Panc1 (cell line): ENCODE results near the gene UBAP2. TPM values are rescaled to one million over a fixed set of nuclear protein-coding genes. Genes with fewer than 3 reads are reported as not detected.

Experiments
- ATAC-seq: fragments of 200-7000 bp; cut with Tn5 transposase; 2 replicates; pipeline ENCODE4 v1.9.1; 2020; ENCODE audit warnings: mild to moderate bottlenecking, moderate library complexity
- BruUV-seq: library from RNA; stranded (reverse); fragments of 400-500 nt; replicated peaks from 2 replicates; lab custom pipeline; 2021; lab: Mats Ljungman, UMichigan
- CTCF ChIA-PET: fragments of 300-600 bp; sonication (Branson Sonifier 250); formaldehyde crosslinking; loops from one replicate; lab custom pipeline; 2022; ENCODE audit warnings: antibody characterized with exemption; lab: Charles Lee
- POLR2A ChIA-PET: fragments of 300-600 bp; sonication (Branson Sonifier 250); formaldehyde crosslinking; loops from one replicate; lab custom pipeline; 2022; ENCODE audit warnings: antibody characterized with exemption; lab: Charles Lee
- DNase-seq: peaks from one replicate; pipeline ENCODE4 v3.0.0-alpha.2; 2010; ENCODE audit warnings: low read depth, low spot score
- H3K27ac ChIP-seq: 2 replicates; pipeline ENCODE4 v1.5.1; 2011; ENCODE audit warnings: mild to moderate bottlenecking, low read length, inconsistent platforms
- H3K27me3 ChIP-seq: fragments of 200-500 bp; sonication (Bioruptor generic); 2 replicates; pipeline ENCODE4 v1.6.0; 2014; ENCODE audit warnings: low read length, inconsistent platforms; ENCODE audit not compliant: control insufficient read depth, insufficient read depth
- H3K36me3 ChIP-seq: fragments of 200-500 bp; sonication (Bioruptor generic); 2 replicates; pipeline ENCODE4 v1.5.1; 2014; ENCODE audit warnings: inconsistent platforms, mild to moderate bottlenecking, low read length, moderate library complexity; ENCODE audit not compliant: control insufficient read depth, insufficient read depth
- H3K4me1 ChIP-seq: 2 replicates; pipeline ENCODE4 v1.5.1; 2011; ENCODE audit warnings: inconsistent platforms, mild to moderate bottlenecking, low read length, moderate library complexity; ENCODE audit not compliant: control insufficient read depth, insufficient read depth
- H3K4me3 ChIP-seq, 2 experiments: 2 replicates each; pipeline ENCODE4 v1.5.1; 2011 to 2012; ENCODE audit warnings: low read depth in 2 of 2, low read length in 2 of 2, mild to moderate bottlenecking in 2 of 2, inconsistent platforms in 1 of 2, moderate library complexity in 1 of 2
- H3K9me3 ChIP-seq: fragments of 200-500 bp; sonication (Bioruptor generic); 2 replicates; pipeline ENCODE4 v1.5.1; 2014; ENCODE audit warnings: low read depth, mild to moderate bottlenecking, inconsistent platforms, low read length, moderate library complexity; ENCODE audit not compliant: control insufficient read depth, insufficient read depth
- CTCF ChIP-seq: fragments of 450-650 bp; IDR thresholded peaks from 2 replicates; pipeline ENCODE4 v1.5.1; 2017; ENCODE audit warnings: mild to moderate bottlenecking
- POLR2AphosphoS5 ChIP-seq: IDR thresholded peaks from 2 replicates; pipeline ENCODE4 v1.6.1; 2012; ENCODE audit warnings: mild to moderate bottlenecking, low read depth, low read length, moderate library complexity
- REST ChIP-seq, 2 experiments: IDR thresholded peaks; 2 replicates each; pipeline ENCODE4 v1.6.1; 2011 to 2012; ENCODE audit warnings: low read depth in 2 of 2, control low read depth in 1 of 2, low read length in 1 of 2, mild to moderate bottlenecking in 1 of 2, moderate library complexity in 1 of 2; ENCODE audit not compliant: insufficient read depth in 1 of 2
- SIN3A ChIP-seq: IDR thresholded peaks from 2 replicates; pipeline ENCODE4 v1.6.1; 2012; ENCODE audit warnings: low read depth, mild to moderate bottlenecking, low read length, moderate library complexity, borderline replicate concordance; ENCODE audit not compliant: insufficient read depth
- TCF7L2 ChIP-seq: IDR thresholded peaks from 2 replicates; pipeline ENCODE4 v1.6.1; 2011; ENCODE audit warnings: mild to moderate bottlenecking, low read depth, low read length, inconsistent platforms
- in situ Hi-C: cut with HindIII; loops from 2 replicates; pipeline ENCODE4 v1.10.0; 2016; ENCODE audit warnings: low sequenced_read_pairs, low pct_unique_long_range_greater_than_20kb
- intact Hi-C: fragments of 100-400 bp; cut with micrococcal nuclease; formaldehyde crosslinking; loops from one replicate; pipeline ENCODE4 v1.10.0; 2022; ENCODE audit not compliant: unreplicated experiment
- total RNA-seq: library from RNA; stranded (reverse); gene quantifications from one replicate; pipeline ENCODE4 v1.2.1, GENCODE V29; 2021; ENCODE audit not compliant: unreplicated experiment

UBAP2 gene
- total RNA-seq, 1 experiment from 2014 or later = 94.6 TPM

GRCh38 chr9:34093578-34093977, 44.9 kb upstream of the UBAP2 start:
- Histone ChIP-seq H3K36me3 (peaks cover 18% of the 10 kb centered on the region), H3K27ac (no peak overlapping the region), H3K4me1 (no peaks in the 10 kb centered on the region), H3K27me3 (no peaks in the 10 kb centered on the region), H3K4me3 (no peak overlapping the region), H3K9me3 (no peaks in the 10 kb centered on the region)
- ChIA-PET CTCF (interaction anchor here (0.6 kb wide), 1 partner anchor 295 kb away, joined by 3 read pairs; no protein-coding TSS in a partner anchor), POLR2A (no interaction called here)
- BruUV-seq = no TSS peak
- in situ Hi-C loops (no loop called here), intact Hi-C loops (no loop called here)
- DNase-seq = no peak
- TF ChIP-seq TCF7L2 (no peak), SIN3A (no peak), POLR2AphosphoS5 (no peak), REST (IDR thresholded peaks at IDR 0.05; ENCODE audit: insufficient read depth in 1 of 2, low read depth in 2 of 2, low read length in 1 of 2) (no peak), CTCF (no peak)
- no peak for ATAC-seq

GRCh38 chr9:34089311-34089710, 40.6 kb upstream of the UBAP2 start:
- Histone ChIP-seq H3K27ac (no peak overlapping the region), H3K4me1 (no peaks in the 10 kb centered on the region), H3K27me3 (no peaks in the 10 kb centered on the region), H3K9me3 (no peaks in the 10 kb centered on the region), H3K4me3 (no peak overlapping the region), H3K36me3 (peaks cover 15% of the 10 kb centered on the region)
- in situ Hi-C loops = no loop called here
- no peak for ATAC-seq
- intact Hi-C loops = no loop called here
- no peak for TF ChIP-seq CTCF
- TF ChIP-seq POLR2AphosphoS5 = no peak
- TF ChIP-seq SIN3A = no peak
- no peak for TF ChIP-seq REST (IDR thresholded peaks at IDR 0.05; ENCODE audit: insufficient read depth in 1 of 2, low read depth in 2 of 2, low read length in 1 of 2)
- no peak for TF ChIP-seq TCF7L2
- POLR2A ChIA-PET = no interaction called here
- no TSS peak for BruUV-seq
- no peak for DNase-seq
- CTCF ChIA-PET = no interaction called here
